Panc1 (cell line): Measurements from ENCODE around the gene ZZZ3. TPM values are rescaled to one million over a fixed set of nuclear protein-coding genes. Genes with fewer than 3 reads are reported as not detected.

Source experiments
- ATAC-seq: fragments of 200-7000 bp; cut with Tn5 transposase; 2 replicates; pipeline ENCODE4 v1.9.1; 2020; ENCODE audit warnings: mild to moderate bottlenecking, moderate library complexity
- BruUV-seq: library from RNA; stranded (reverse); fragments of 400-500 nt; replicated peaks from 2 replicates; lab custom pipeline; 2021; lab: Mats Ljungman, UMichigan
- CTCF ChIA-PET: fragments of 300-600 bp; sonication (Branson Sonifier 250); formaldehyde crosslinking; loops from one replicate; lab custom pipeline; 2022; ENCODE audit warnings: antibody characterized with exemption; lab: Charles Lee
- POLR2A ChIA-PET: fragments of 300-600 bp; sonication (Branson Sonifier 250); formaldehyde crosslinking; loops from one replicate; lab custom pipeline; 2022; ENCODE audit warnings: antibody characterized with exemption; lab: Charles Lee
- DNase-seq: peaks from one replicate; pipeline ENCODE4 v3.0.0-alpha.2; 2010; ENCODE audit warnings: low read depth, low spot score
- H3K27ac ChIP-seq: 2 replicates; pipeline ENCODE4 v1.5.1; 2011; ENCODE audit warnings: mild to moderate bottlenecking, low read length, inconsistent platforms
- H3K27me3 ChIP-seq: fragments of 200-500 bp; sonication (Bioruptor generic); 2 replicates; pipeline ENCODE4 v1.6.0; 2014; ENCODE audit warnings: low read length, inconsistent platforms; ENCODE audit not compliant: control insufficient read depth, insufficient read depth
- H3K36me3 ChIP-seq: fragments of 200-500 bp; sonication (Bioruptor generic); 2 replicates; pipeline ENCODE4 v1.5.1; 2014; ENCODE audit warnings: inconsistent platforms, mild to moderate bottlenecking, low read length, moderate library complexity; ENCODE audit not compliant: control insufficient read depth, insufficient read depth
- H3K4me1 ChIP-seq: 2 replicates; pipeline ENCODE4 v1.5.1; 2011; ENCODE audit warnings: inconsistent platforms, mild to moderate bottlenecking, low read length, moderate library complexity; ENCODE audit not compliant: control insufficient read depth, insufficient read depth
- H3K4me3 ChIP-seq, 2 experiments: 2 replicates each; pipeline ENCODE4 v1.5.1; 2011 to 2012; ENCODE audit warnings: low read depth in 2 of 2, low read length in 2 of 2, mild to moderate bottlenecking in 2 of 2, inconsistent platforms in 1 of 2, moderate library complexity in 1 of 2
- H3K9me3 ChIP-seq: fragments of 200-500 bp; sonication (Bioruptor generic); 2 replicates; pipeline ENCODE4 v1.5.1; 2014; ENCODE audit warnings: low read depth, mild to moderate bottlenecking, inconsistent platforms, low read length, moderate library complexity; ENCODE audit not compliant: control insufficient read depth, insufficient read depth
- CTCF ChIP-seq: fragments of 450-650 bp; IDR thresholded peaks from 2 replicates; pipeline ENCODE4 v1.5.1; 2017; ENCODE audit warnings: mild to moderate bottlenecking
- POLR2AphosphoS5 ChIP-seq: IDR thresholded peaks from 2 replicates; pipeline ENCODE4 v1.6.1; 2012; ENCODE audit warnings: mild to moderate bottlenecking, low read depth, low read length, moderate library complexity
- REST ChIP-seq, 2 experiments: IDR thresholded peaks; 2 replicates each; pipeline ENCODE4 v1.6.1; 2011 to 2012; ENCODE audit warnings: low read depth in 2 of 2, control low read depth in 1 of 2, low read length in 1 of 2, mild to moderate bottlenecking in 1 of 2, moderate library complexity in 1 of 2; ENCODE audit not compliant: insufficient read depth in 1 of 2
- SIN3A ChIP-seq: IDR thresholded peaks from 2 replicates; pipeline ENCODE4 v1.6.1; 2012; ENCODE audit warnings: low read depth, mild to moderate bottlenecking, low read length, moderate library complexity, borderline replicate concordance; ENCODE audit not compliant: insufficient read depth
- TCF7L2 ChIP-seq: IDR thresholded peaks from 2 replicates; pipeline ENCODE4 v1.6.1; 2011; ENCODE audit warnings: mild to moderate bottlenecking, low read depth, low read length, inconsistent platforms
- in situ Hi-C: cut with HindIII; loops from 2 replicates; pipeline ENCODE4 v1.10.0; 2016; ENCODE audit warnings: low sequenced_read_pairs, low pct_unique_long_range_greater_than_20kb
- intact Hi-C: fragments of 100-400 bp; cut with micrococcal nuclease; formaldehyde crosslinking; loops from one replicate; pipeline ENCODE4 v1.10.0; 2022; ENCODE audit not compliant: unreplicated experiment
- total RNA-seq: library from RNA; stranded (reverse); gene quantifications from one replicate; pipeline ENCODE4 v1.2.1, GENCODE V29; 2021; ENCODE audit not compliant: unreplicated experiment

ZZZ3 gene
- total RNA-seq, 1 experiment from 2014 or later = 52.6 TPM

- no TSS peak for BruUV-seq
- H3K4me3 ChIP-seq = no peak overlapping the region
- no peaks in the 10 kb centered on the region for H3K27me3 ChIP-seq
- no peak for ATAC-seq
- no peak for TF ChIP-seq POLR2AphosphoS5
- no peak for TF ChIP-seq CTCF
- no peak for TF ChIP-seq REST (IDR thresholded peaks at IDR 0.05; ENCODE audit: insufficient read depth in 1 of 2, low read depth in 2 of 2, low read length in 1 of 2)
- no peak for TF ChIP-seq TCF7L2
- TF ChIP-seq SIN3A = no peak
- H3K27ac ChIP-seq = no peak overlapping the region
- POLR2A ChIA-PET = no interaction called here
- H3K4me1 ChIP-seq = no peaks in the 10 kb centered on the region
- no peaks in the 10 kb centered on the region for H3K9me3 ChIP-seq
- H3K36me3 ChIP-seq = no peaks in the 10 kb centered on the region
- in situ Hi-C loops (no loop called here), intact Hi-C loops (no loop called here)
- no peak for DNase-seq
- CTCF ChIA-PET = no interaction called here
Observed at GRCh38 chr1:77643456-77643855, 39.0 kb downstream of the ZZZ3 start.

- POLR2A ChIA-PET = no interaction called here
- intact Hi-C loops = no loop called here
- H3K9me3 ChIP-seq = no peaks in the 10 kb centered on the region
Observed at GRCh38 chr1:77642941-77643340, 39.5 kb downstream of the ZZZ3 start.

More at GRCh38 chr1:77642941-77643340, 39.5 kb downstream of the ZZZ3 start:
- Histone ChIP-seq H3K4me3 (no peak overlapping the region), H3K36me3 (no peaks in the 10 kb centered on the region), H3K4me1 (no peaks in the 10 kb centered on the region), H3K27me3 (no peaks in the 10 kb centered on the region), H3K27ac (no peak overlapping the region)
- BruUV-seq = no TSS peak
- in situ Hi-C loops = no loop called here
- TF ChIP-seq SIN3A = no peak
- TF ChIP-seq REST (IDR thresholded peaks at IDR 0.05; ENCODE audit: insufficient read depth in 1 of 2, low read depth in 2 of 2, low read length in 1 of 2) = no peak
- TF ChIP-seq POLR2AphosphoS5 = no peak
- TF ChIP-seq CTCF = no peak
- no peak for TF ChIP-seq TCF7L2
- no peak for DNase-seq
- CTCF ChIA-PET = no interaction called here
- ATAC-seq = no peak
